GM20431 (cell line): Measurements from ENCODE around the gene SIRPG.

Experiments
- in situ Hi-C: fragments of 300-500 bp; cut with MseI, MboI; formaldehyde crosslinking; loops from one replicate; pipeline ENCODE4 v1.15.0; 2020; ENCODE audit warnings: low sequenced_read_pairs; ENCODE audit not compliant: unreplicated experiment

SIRPG gene

GRCh38 chr20:1637755-1638154, 19.8 kb downstream of the SIRPG start:
- in situ Hi-C loops = no loop called here

GRCh38 chr20:1637226-1637625, 20.4 kb downstream of the SIRPG start:
- in situ Hi-C loops = no loop called here

- in situ Hi-C loops = no loop called here
Observed at GRCh38 chr20:1636621-1637020, 21.0 kb downstream of the SIRPG start.

GRCh38 chr20:1635291-1635979, 22.1 kb downstream of the SIRPG start:
- in situ Hi-C loops = no loop called here

- in situ Hi-C loops = no loop called here
Observed at GRCh38 chr20:1633535-1633934, 24.0 kb downstream of the SIRPG start.

- in situ Hi-C loops = no loop called here
Observed at GRCh38 chr20:1632178-1632577, 25.4 kb downstream of the SIRPG start.

- in situ Hi-C loops = no loop called here
Observed at GRCh38 chr20:1631309-1632151, 26.0 kb downstream of the SIRPG start.

GRCh38 chr20:1630186-1630585, 27.4 kb downstream of the SIRPG start:
- in situ Hi-C loops = no loop called here

- in situ Hi-C loops = no loop called here
Observed at GRCh38 chr20:1629321-1629720, 28.3 kb downstream of the SIRPG start.

- in situ Hi-C loops = no loop called here
Observed at GRCh38 chr20:1628621-1629020, 29.0 kb downstream of the SIRPG start.

- in situ Hi-C loops = no loop called here
Observed at GRCh38 chr20:1627200-1627550, 30.4 kb downstream of the SIRPG start.

- in situ Hi-C loops = no loop called here
Observed at GRCh38 chr20:1626528-1627199, 30.9 kb downstream of the SIRPG start.

GRCh38 chr20:1625083-1625690, 32.4 kb downstream of the SIRPG start:
- in situ Hi-C loops = no loop called here

- in situ Hi-C loops = no loop called here
Observed at GRCh38 chr20:1623501-1624205, 33.9 kb downstream of the SIRPG start.

- in situ Hi-C loops = no loop called here
Observed at GRCh38 chr20:1622450-1622849, 35.1 kb downstream of the SIRPG start.

- in situ Hi-C loops = no loop called here
Observed at GRCh38 chr20:1621316-1621715, 36.3 kb downstream of the SIRPG start.

GRCh38 chr20:1619861-1620444, 37.6 kb downstream of the SIRPG start, which contains the start of gene SIRPB1:
TSS of gene SIRPB1 (minus strand) at chr20:1620009. CDS start at chr20:1619944, 65 bp downstream.
- in situ Hi-C loops = no loop called here

- in situ Hi-C loops = no loop called here
Observed at GRCh38 chr20:1618954-1619540, 38.5 kb downstream of the SIRPG start.

- in situ Hi-C loops = no loop called here
Observed at GRCh38 chr20:1618479-1618878, 39.1 kb downstream of the SIRPG start.
